HT1080 (cell line): ENCODE results near the gene CYP17A1. TPM values are rescaled to one million over a fixed set of nuclear protein-coding genes. Genes with fewer than 3 reads are reported as not detected.
"Not testable (repeated sequence)": the region's sequence is repeated elsewhere in the genome, so short reads cannot be mapped to it uniquely, and the experiment has no call there.

Source experiments
- DNase-seq: peaks from one replicate; pipeline ENCODE4 v3.0.0-alpha.2; 2015; ENCODE audit warnings: low read depth
- polyA plus RNA-seq, 2 experiments: library from polyadenylated mRNA; depleted of rRNA; stranded (reverse); fragments of >200 nt; gene quantifications; 2 replicates each; pipeline ENCODE4 v1.2.3, GENCODE V29; 2015
- total RNA-seq: library from RNA; depleted of rRNA; stranded (reverse); fragments of >200 nt; shearing (Covaris generic); gene quantifications from 2 replicates; pipeline ENCODE4 v1.2.3, GENCODE V29; 2014; rRNA removed

CYP17A1 gene, protein sequence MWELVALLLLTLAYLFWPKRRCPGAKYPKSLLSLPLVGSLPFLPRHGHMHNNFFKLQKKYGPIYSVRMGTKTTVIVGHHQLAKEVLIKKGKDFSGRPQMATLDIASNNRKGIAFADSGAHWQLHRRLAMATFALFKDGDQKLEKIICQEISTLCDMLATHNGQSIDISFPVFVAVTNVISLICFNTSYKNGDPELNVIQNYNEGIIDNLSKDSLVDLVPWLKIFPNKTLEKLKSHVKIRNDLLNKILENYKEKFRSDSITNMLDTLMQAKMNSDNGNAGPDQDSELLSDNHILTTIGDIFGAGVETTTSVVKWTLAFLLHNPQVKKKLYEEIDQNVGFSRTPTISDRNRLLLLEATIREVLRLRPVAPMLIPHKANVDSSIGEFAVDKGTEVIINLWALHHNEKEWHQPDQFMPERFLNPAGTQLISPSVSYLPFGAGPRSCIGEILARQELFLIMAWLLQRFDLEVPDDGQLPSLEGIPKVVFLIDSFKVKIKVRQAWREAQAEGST
- total RNA-seq = not detected in 2 replicates
- polyA plus RNA-seq (2015; cell fraction: cytosol; rRNA removed) = not detected in 2 replicates
- 0.07 TPM in 1 of 2 replicates, not detected in the other for polyA plus RNA-seq (2015; cell fraction: nucleus; rRNA removed)

DNA sequence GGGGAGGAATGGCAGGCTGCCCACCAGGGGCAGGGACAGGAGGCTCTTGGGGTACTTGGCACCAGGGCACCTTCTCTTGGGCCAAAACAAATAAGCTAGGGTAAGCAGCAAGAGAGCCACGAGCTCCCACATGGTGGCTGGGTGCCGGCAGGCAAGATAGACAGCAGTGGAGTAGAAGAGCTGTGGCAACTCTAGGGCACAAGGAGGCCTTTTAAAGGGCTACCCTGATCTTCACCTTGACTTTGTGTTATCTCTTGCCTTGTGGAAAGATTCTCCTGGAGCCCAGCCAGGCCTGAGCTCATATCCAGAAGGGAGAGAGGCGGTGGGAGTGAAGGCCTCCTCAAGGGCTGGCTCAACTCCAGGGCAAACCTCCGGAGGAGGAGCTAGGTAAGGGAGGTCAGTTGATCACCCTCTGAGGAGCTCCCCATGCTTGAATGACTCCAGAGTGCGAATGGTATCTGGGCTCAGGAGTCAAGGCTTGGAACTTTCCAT, at the start of gene CYP17A1:
Gene CYP17A1 (minus strand): TSS at position 184 of the 492 bp plus-strand sequence. CDS start 52 bp downstream, at position 132.
- peak; percentile 46 for DNase-seq

GRCh38 chr10:102880256-102880655, 43.0 kb upstream of the CYP17A1 start:
- no peak for DNase-seq

DNA sequence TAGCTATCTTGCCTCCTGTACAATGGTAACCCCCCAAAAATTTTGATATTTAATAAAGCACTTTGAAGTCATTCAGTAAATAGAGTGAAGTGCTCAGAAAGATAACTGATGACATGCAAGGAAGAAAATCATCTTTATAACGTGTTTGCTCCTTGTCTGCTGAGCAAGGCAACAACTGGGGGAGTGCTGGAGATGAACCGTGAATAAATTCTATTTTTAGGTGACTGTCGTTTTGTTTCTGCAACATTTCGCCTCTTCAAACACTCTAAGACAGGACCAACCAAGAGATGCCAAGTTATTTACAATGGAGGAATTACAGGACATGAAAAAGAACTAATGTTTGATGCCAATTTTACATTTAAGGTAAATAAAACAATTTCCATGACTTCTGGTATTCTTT, 41.4 kb upstream of the CYP17A1 start:
- DNase-seq = no peak

GRCh38 chr10:102876747-102877153, 39.5 kb upstream of the CYP17A1 start:
- DNase-seq = no peak

DNA sequence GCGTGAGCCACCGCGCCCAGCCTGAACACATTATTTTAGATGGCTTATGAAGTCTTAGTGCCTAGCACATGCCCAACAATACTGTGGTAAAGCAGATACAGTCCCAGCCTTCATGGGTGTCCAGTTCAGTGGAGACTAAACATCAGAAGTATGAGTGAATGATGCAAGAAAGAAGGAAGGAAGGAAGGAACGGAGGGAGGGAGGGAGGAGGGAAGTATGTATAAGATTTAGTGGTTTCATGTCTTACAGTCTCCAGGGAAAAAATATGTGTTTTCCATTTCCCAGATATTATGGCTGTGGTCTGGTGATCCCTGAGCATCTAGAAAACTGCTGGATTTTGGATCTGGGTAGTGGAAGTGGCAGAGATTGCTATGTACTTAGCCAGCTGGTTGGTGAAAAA, 35.0 kb upstream of the CYP17A1 start:
- DNase-seq = no peak

DNA sequence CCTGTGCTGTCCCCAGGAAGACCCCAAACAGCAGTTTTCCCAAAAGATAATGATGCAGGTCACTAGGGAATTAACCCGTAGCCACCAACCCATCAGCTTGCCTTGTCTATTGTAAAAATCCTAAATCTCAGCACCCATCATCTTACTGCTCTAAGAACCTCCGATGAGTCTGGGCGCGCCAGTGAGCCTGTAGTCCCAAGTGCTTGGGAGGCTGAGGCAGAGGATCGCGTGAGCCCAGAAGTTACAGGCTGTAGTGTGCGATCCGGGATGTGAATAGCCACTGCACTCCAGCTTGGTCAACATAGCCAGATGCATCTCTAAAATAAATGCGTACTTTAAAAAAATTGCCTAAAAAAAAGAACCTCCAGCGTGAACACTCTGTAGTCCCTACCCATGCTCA, 33.0 kb upstream of the CYP17A1 start:
- no peak for DNase-seq

DNA sequence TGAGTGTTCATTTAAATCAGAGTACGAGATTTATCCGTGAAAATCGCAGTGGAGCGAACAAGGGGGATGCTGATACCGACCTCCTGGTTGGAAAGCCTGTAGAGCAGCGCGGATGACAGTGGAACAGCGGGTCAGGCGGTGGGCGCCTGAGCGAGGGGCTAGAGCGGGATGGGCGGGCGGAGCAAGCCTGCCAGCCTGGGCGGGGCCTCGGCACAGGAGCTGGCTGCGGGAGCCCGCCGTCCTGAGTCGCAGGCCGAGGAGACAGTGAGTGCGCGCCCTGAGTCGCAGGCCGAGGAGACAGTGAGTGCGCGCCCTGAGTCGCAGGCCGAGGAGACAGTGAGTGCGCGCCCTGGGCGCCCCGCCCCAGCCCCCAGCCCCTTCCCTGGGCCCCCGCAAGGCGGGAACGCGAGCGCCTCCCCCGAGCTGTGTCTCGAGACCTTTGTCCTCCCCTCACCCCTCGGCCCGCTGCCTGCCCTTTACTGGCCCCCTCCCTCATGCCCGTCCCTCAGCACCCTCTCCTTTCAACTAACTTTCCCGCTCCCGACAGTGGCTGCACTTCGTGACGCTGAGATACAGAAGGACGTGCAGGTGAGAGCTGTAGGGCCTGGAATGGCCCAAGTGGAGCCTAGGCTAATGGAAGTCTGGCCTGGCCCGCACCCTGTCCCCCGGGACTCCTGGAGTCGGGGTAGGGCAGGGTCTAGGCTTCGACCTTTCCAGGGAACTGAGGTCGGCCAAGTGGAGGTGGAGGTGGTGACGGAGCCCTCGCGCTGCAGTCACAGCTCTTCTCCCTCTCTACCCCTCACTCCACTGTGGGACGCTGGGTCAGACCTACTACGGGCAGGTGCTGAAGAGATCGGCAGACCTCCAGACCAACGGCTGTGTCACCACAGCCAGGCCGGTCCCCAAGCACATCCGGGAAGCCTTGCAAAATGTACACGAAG, 32.3 kb upstream of the CYP17A1 start, which contains the start of gene AS3MT:
Gene AS3MT (plus strand): TSS at position 213 of the 941 bp plus-strand sequence. CDS start 123 bp downstream, at position 336.
- no peak for DNase-seq

GRCh38 chr10:102868911-102869257, 31.7 kb upstream of the CYP17A1 start:
- no peak for DNase-seq

- DNase-seq = no peak
These were observed 28.4 kb upstream of the CYP17A1 start for GRCh38 chr10:102865620-102866019.

DNA sequence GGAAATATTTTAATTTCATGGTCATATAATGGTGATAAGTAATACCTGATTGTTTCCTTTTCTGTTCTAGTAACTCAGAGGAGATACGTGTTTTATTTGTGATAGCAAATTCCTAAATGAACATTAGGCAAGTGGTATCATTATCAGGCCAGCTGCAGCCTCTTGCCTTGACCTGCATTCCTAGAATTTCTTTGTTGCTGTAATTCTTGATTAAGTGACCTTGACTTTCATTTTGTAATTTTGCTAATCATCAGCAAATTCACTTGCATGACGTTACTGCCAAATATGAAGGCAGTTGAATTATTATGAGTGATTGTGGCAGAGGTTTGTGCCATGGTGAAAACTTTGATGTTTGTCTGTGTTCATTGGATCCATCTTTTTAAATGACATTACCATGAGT, 26.4 kb upstream of the CYP17A1 start:
- DNase-seq = no peak

GRCh38 chr10:102859911-102860310, 22.7 kb upstream of the CYP17A1 start:
- no peak for DNase-seq

- DNase-seq = no peak
These were observed 19.7 kb upstream of the CYP17A1 start for GRCh38 chr10:102856758-102857424.

DNA sequence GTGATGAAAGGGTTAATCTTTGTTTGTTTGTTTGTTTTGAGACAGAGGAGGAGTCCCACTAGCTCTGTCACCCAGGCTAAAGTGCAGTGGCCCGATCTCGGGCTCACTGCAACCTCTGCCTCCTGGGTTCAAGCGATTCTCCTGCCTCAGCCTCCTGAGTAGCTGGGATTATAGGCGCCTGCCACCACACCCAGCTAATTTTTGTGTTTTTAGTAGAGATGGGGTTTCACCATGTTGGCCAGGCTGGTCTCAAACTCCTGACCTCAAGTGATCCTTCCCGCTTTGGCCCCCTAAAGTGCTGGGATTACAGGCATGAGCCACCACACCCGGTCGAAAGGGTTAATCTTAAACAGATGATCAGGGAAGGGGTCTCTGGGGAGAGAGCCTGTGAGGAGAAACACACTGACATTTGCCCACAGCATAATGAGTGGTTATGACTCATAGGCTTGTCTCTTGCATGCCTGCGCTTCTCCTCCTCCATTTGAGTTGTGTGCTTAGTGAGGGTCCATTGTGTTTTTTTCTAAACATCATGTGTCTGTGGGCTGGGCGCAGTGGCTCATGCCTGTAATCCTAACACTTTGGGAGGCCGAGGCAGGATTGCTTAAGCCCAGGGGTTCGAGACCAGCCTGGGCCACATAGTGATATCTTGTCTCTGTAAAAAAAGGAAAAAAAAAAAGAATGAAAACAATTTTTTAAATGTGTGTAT, 18.7 kb upstream of the CYP17A1 start:
- DNase-seq = peak; percentile 98

DNA sequence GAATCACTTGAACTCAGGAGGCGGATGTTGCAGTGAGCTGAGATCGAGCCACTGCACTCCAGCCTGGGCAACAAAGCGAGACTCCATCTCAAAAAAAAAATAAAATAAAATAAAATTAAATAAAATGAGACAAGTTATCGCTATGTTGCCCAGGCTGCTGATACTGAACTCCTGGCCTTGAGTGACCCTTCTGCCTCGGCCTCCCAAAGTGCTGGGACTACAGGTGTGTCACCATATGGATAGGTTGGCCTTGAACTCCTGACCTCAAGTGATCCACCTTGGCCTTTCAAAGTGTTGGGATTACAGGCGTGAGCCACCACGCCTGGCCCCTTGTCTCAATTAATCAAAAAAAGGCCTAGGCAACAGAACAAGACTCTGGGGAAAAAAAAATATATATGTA, 16.0 kb upstream of the CYP17A1 start:
- DNase-seq = not testable (repeated sequence)

DNA sequence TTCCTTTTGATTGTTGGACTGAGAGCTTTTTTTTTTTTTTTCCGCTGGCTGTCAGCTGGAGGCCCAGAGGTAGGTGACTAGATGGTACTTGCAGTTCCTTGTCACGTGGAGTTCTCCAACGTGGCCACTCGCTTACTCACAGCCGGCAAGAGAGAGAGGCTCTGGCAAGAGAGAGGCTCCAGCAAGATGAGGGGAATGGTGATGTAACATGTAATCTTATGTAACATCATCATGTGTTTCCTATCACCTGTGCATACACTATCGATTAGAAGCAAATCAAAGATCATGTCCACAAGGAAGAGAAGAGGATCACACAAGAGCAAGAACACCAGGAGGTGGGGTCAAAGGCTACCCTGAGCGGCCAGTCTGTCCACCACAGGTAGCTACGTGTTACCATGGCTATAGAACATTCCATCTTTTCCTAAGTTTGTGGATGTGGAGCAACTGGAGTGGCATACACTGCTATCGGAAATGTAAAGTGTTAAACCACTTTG, 12.9 kb upstream of the CYP17A1 start:
- no peak for DNase-seq

DNA sequence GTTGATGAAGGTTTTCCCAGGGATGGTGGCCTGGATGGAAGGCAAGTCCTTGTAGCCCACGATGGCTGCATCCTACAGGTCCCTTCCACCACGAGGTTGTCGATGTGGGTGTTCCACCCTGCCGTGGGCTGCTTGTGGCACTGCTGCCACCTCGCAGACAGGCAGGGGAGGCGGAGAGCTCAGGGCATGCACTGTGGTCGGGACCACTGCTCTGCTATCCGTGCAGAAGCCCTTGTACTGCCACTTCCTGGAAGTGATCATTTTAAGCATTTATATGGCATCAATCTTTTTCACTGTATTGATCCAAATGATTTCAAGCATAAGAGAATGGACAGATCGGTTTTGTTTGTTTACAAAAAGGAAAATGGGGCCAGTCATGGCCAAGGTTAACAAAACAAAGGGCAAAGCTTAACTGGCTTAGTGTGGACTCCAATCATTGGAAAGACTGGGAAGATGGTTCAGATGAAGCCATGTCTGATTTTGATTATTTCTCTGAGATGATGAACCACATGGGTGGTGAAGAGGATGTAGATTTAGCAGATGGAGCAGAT, 8.2 kb upstream of the CYP17A1 start:
- DNase-seq = no peak

DNA sequence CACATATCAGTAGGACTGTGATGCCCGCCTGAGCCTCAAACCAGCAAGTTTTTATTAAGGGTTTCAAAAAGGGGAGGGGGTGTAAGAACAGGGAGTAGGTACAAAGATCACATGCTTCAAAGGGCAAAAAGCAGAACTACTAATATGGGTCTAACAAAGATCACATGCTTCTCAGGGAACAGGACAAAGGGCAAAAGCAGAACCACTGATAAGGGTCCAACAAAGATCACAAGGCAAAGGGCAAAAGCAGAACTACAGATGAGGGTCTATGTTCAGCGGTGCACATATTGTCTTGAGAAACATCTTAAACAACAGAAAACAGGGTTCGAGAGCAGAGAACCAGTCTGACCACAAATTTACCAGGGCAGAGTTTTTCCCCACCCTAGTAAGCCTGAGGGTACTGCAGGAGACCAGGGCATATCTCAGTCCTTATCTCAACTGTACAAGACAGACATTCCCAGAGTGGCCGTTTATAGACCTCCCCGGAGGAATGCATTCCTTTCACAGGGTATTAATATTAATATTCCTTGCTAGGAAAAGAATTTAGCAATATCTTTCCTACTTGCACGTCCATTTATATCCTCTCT, 7.1 kb upstream of the CYP17A1 start:
- DNase-seq = not testable (repeated sequence)

DNA sequence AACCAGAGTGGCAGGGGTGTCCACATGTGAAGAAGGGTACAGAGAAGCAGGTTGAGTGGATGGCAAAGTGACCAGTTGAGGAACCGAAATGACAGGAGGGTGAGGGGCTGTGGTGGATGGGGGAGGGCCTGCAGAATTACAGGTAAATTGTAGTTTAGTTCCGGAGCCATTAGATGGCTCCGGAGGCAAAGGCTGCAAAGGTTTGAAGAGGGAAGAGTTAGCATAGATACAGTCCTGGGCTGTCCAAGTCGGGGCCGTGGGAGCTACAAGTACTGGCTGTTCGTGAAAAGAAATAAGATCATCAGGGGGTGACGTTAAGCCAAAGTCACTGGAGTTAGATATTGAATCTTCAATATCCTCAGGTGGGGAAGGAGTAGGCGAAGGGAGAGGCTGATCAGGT, 5.9 kb upstream of the CYP17A1 start:
- not testable (repeated sequence) for DNase-seq

GRCh38 chr10:102841827-102842345, 4.7 kb upstream of the CYP17A1 start:
- DNase-seq = no peak
